ENCODE results near the gene DVL1. TPM values are rescaled to one million over a fixed set of nuclear protein-coding genes. Genes with fewer than 3 reads are reported as not detected.

Gene DVL1
- total and polyA plus RNA-seq, 2 of the 13 experiments (the other 11 are each of a cell fraction or from before 2014, with no cell fraction given) = 30.8 to 60.4 TPM

DNA sequence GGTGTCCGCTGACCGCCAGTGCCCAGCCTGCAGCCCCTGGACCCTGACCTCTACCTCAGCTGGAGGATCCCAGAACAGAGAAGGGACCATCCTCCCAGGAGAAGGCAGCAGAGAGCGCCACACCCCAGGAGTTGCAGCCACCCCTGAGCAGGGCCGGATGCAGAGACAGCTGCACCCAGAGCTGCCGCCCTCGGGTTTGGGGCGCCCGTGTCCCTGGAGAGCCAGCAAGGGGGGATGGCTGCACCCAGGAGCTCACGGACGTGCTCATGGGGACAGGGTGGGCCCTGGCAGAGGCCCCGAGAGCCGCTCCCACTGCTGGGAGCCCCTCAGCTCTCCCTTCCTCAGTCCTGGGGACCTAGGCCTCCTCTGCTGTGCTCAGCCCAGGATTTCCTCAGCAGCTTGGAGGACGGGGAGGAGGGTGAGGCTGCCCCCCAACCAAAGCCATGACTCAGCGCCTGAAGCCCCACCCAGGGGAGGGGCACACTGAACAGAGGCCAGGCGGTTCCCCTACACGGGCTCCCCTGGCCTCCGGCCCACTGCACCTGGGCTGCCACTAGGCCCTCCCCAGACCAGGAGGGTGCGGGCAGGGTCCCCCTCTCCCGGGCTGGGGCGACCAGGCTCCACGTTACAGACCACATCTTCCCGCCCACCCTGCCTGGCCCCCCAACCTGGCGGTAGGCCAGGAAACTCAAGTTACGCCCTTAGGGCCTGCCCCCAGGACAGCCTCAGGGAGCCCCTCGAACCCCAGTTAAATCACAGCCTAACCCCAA lies 43.7 kb downstream of the DVL1 start (continued):
- TF ChIP-seq, protein P1, sequence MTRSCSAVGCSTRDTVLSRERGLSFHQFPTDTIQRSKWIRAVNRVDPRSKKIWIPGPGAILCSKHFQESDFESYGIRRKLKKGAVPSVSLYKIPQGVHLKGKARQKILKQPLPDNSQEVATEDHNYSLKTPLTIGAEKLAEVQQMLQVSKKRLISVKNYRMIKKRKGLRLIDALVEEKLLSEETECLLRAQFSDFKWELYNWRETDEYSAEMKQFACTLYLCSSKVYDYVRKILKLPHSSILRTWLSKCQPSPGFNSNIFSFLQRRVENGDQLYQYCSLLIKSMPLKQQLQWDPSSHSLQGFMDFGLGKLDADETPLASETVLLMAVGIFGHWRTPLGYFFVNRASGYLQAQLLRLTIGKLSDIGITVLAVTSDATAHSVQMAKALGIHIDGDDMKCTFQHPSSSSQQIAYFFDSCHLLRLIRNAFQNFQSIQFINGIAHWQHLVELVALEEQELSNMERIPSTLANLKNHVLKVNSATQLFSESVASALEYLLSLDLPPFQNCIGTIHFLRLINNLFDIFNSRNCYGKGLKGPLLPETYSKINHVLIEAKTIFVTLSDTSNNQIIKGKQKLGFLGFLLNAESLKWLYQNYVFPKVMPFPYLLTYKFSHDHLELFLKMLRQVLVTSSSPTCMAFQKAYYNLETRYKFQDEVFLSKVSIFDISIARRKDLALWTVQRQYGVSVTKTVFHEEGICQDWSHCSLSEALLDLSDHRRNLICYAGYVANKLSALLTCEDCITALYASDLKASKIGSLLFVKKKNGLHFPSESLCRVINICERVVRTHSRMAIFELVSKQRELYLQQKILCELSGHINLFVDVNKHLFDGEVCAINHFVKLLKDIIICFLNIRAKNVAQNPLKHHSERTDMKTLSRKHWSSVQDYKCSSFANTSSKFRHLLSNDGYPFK (CRISPR knock-in tag; IDR thresholded peaks at IDR 0.05; ENCODE audit: borderline replicate concordance) = no peak
- TF ChIP-seq, protein P2, sequence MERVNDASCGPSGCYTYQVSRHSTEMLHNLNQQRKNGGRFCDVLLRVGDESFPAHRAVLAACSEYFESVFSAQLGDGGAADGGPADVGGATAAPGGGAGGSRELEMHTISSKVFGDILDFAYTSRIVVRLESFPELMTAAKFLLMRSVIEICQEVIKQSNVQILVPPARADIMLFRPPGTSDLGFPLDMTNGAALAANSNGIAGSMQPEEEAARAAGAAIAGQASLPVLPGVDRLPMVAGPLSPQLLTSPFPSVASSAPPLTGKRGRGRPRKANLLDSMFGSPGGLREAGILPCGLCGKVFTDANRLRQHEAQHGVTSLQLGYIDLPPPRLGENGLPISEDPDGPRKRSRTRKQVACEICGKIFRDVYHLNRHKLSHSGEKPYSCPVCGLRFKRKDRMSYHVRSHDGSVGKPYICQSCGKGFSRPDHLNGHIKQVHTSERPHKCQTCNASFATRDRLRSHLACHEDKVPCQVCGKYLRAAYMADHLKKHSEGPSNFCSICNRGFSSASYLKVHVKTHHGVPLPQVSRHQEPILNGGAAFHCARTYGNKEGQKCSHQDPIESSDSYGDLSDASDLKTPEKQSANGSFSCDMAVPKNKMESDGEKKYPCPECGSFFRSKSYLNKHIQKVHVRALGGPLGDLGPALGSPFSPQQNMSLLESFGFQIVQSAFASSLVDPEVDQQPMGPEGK (CRISPR knock-in tag; IDR thresholded peaks at IDR 0.05) = peak; percentile 98
- no peak for TF ChIP-seq NR3C1 (CRISPR knock-in tag; IDR thresholded peaks at IDR 0.05)
- TF ChIP-seq NFE2L2 (IDR thresholded peaks at IDR 0.05; ENCODE audit: low read length) = peak; percentile 39; the same call in 1 of the 2 replicates
- TF ChIP-seq GATA4 (IDR thresholded peaks at IDR 0.05; ENCODE audit: borderline replicate concordance, low read depth) = no peak
- TF ChIP-seq ZNF543 (CRISPR knock-in tag; IDR thresholded peaks at IDR 0.05) = no peak
- no peak for TF ChIP-seq HNRNPLL (IDR thresholded peaks at IDR 0.05; ENCODE audit: low read depth, low read length, poor library complexity, severe bottlenecking)
- TF ChIP-seq ZNF766 (CRISPR knock-in tag; IDR thresholded peaks at IDR 0.05; ENCODE audit: borderline replicate concordance) = 0 out of 2 replicates have a peak, but pooled peaks have one; percentile 6
- no peak for TF ChIP-seq IKZF1 (IDR thresholded peaks at IDR 0.05)
- peak; percentile 68 for TF ChIP-seq POLR2G (IDR thresholded peaks at IDR 0.05; ENCODE audit: low read depth, low read length)
- no peak for TF ChIP-seq THYN1 (CRISPR knock-in tag; IDR thresholded peaks at IDR 0.05; ENCODE audit: borderline replicate concordance, low read depth)
- TF ChIP-seq, protein P3, sequence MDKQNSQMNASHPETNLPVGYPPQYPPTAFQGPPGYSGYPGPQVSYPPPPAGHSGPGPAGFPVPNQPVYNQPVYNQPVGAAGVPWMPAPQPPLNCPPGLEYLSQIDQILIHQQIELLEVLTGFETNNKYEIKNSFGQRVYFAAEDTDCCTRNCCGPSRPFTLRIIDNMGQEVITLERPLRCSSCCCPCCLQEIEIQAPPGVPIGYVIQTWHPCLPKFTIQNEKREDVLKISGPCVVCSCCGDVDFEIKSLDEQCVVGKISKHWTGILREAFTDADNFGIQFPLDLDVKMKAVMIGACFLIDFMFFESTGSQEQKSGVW (CRISPR knock-in tag; IDR thresholded peaks at IDR 0.05; ENCODE audit: borderline replicate concordance) = 0 out of 2 replicates have a peak, but pooled peaks have one; percentile 66
- TF ChIP-seq BHLHE40 (IDR thresholded peaks at IDR 0.05; ENCODE audit: low read length) = no peak
- TF ChIP-seq SMAD9 (CRISPR knock-in tag; IDR thresholded peaks at IDR 0.05) = no peak
- TF ChIP-seq HNRNPUL1 (IDR thresholded peaks at IDR 0.05; ENCODE audit: low read depth, low read length) = no peak
- TF ChIP-seq ZNF550 (CRISPR knock-in tag; IDR thresholded peaks at IDR 0.05; ENCODE audit: borderline replicate concordance) = no peak
- TF ChIP-seq, protein P4, sequence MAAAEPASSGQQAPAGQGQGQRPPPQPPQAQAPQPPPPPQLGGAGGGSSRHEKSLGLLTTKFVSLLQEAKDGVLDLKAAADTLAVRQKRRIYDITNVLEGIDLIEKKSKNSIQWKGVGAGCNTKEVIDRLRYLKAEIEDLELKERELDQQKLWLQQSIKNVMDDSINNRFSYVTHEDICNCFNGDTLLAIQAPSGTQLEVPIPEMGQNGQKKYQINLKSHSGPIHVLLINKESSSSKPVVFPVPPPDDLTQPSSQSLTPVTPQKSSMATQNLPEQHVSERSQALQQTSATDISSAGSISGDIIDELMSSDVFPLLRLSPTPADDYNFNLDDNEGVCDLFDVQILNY (CRISPR knock-in tag; conservative IDR thresholded peaks at IDR 0.05) = no peak
- TF ChIP-seq SIN3A (IDR thresholded peaks at IDR 0.05; ENCODE audit: borderline replicate concordance, low read depth, low read length) = peak; percentile 71; the same call in 1 of the 2 replicates
- TF ChIP-seq SAP130 (CRISPR knock-in tag; IDR thresholded peaks at IDR 0.05; ENCODE audit: low read depth) = peak; percentile 72
- no peak for TF ChIP-seq ZSCAN29 (CRISPR knock-in tag; conservative IDR thresholded peaks at IDR 0.05)
- TF ChIP-seq ZSCAN25 (CRISPR knock-in tag; IDR thresholded peaks at IDR 0.05) = peak; percentile 14; the same call in 1 of the 2 replicates
- TF ChIP-seq RFX5 (IDR thresholded peaks at IDR 0.05; ENCODE audit: low read depth, low read length) = no peak
- TF ChIP-seq SKI (IDR thresholded peaks at IDR 0.05; ENCODE audit: partially characterized antibody) = no peak

Measured in HepG2 (cell line).